Bone marrow (tissue), 2 donors: Measurements from ENCODE around the gene SLC39A2.
"Not testable (repeated sequence)": the region's sequence is repeated elsewhere in the genome, so short reads cannot be mapped to it uniquely, and the experiment has no call there.

Source experiments
- DNase-seq, 2 donors: peaks; one replicate each; lab custom pipeline; 2025; lab: John Stamatoyannopoulos, UW

The SLC39A2 gene

GRCh38 chr14:20998674-20999366 is at the start of gene SLC39A2:
Gene SLC39A2, plus strand, starts transcription at chr14:20999293. Its CDS starts 154 bp downstream, at chr14:20999447.
- no peak for DNase-seq

GRCh38 chr14:20954736-20955537 is 44.2 kb upstream of the SLC39A2 start, which contains the start of gene RNASE2:
Gene RNASE2, plus strand, starts transcription at chr14:20955487. Its CDS starts 285 bp downstream, at chr14:20955772.
- peak in 1 of 2 donors; percentile 34 for DNase-seq

GRCh38 chr14:20955538-20955873 is 43.6 kb upstream of the SLC39A2 start:
- not testable (repeated sequence) for DNase-seq

GRCh38 chr14:20956376-20956976 is 42.6 kb upstream of the SLC39A2 start:
- no peak for DNase-seq

GRCh38 chr14:20958946-20959345 is 40.1 kb upstream of the SLC39A2 start:
- not testable (repeated sequence) for DNase-seq

DNA sequence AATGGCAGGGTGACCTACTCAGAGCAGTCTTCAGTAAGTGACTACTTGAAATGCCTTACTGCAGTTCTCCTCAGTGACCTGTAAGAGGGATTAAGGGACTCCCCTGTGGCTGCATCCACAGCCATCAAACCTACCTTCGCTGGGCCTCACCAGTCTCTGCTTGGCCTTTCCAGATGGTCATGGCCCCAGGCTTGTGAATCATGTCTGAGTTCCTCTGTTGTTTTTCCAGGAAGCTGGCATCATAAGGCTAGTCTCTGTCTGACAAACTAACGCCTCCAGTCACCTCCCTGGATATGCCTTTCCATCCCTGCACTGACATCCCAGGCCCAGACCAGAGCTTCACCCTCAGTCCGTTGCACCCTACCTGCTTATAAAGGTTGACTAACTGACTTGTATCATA is 29.8 kb upstream of the SLC39A2 start:
- no peak for DNase-seq

- no peak for DNase-seq
Observed at GRCh38 chr14:20970647-20970982, 28.5 kb upstream of the SLC39A2 start.

DNA sequence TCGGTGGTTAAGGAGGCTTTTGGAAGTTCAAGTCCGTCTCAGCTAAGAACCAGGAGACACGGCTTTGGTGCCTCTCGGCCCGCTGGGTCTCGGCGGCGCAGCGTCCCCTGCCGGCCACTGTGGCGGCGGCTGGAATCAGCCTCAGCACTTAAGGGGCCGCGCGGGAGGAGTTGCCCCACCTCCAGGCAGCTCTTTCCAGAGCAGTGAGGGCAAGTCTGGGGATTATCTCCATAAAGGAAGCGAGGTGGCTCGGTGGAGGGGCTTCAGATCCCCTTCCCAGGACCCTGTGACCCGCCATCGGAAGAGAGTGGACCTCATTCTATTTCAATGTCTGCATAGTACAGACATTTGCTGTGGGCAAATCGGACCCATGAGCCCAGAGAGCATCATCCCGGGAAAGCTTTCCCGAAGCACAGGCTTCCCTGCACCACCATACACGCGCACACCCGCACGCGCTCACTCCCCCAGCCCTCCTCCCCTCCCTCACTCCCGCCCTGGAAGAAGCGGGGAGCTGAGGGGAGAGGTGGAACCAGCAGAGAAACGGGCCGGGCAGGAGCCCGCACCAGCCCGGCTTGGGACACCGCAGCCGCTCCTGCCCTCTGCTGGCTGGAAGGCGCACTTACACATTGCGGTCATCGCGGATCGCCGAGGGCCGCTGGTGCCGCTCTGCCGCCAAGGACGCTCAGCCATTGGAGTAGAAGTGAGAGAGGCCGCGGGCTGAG is 27.9 kb upstream of the SLC39A2 start:
- peak; percentile 51 to 89 for DNase-seq

- DNase-seq = no peak
Observed at GRCh38 chr14:20971705-20972021, 27.4 kb upstream of the SLC39A2 start.

DNA sequence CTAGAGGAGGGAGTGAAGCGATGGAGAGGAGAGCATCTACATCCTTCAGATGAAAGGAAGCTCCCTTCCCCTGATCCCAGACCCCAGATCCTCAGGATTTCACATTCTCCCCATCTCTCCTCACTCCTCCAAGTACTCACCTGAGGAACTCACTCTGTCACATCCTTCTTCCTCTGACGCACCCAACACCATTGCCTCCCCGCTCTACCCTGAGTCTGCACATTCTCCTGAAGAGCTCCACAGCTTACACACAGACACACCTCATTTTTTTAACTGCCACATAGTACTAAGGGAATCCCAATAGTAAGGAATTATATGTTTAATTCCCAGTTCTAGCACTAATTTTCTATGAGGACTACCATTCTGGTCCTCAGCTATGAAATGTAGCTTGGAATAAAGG is 25.6 kb upstream of the SLC39A2 start:
- DNase-seq = no peak

DNA sequence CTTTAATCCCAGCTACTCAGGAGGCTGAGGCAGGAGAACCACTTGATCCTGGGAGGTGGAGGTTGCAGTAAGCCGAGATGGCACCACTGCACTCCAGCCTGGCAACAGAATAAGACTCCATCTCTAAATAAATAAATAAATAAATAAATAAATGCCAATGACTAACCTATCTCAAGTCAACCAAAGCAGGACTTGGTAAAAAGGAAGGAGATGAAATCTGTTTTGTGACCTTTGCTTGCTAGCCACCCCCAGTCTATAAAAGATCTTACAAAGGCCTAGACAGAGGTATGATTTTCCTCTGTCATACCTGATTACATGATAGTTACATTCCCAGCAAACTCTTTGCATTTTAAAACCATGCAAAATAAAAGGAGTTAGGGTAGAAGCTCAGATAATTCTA is 22.8 kb upstream of the SLC39A2 start:
- DNase-seq = no peak

DNA sequence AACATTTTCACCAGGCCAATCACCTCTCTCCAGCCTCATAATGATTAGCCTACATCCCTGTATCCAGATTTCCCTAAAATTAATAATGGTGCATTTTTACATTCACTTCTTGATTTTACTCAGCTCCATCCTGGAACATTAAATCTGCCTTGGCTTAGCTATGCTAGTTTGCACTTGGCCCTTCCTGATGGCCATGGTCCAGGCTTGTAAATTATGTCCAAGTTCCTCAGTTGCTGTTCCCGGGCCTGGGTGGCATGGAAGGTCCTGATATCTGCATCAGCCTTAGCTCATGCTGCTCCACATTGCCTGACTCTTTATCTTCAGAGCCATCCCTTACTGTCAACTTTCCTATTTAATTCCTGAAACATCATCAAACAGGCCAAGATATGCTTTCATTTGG is 20.4 kb upstream of the SLC39A2 start:
- DNase-seq = no peak

- DNase-seq = no peak
Observed at GRCh38 chr14:20980906-20981305, 18.2 kb upstream of the SLC39A2 start.

GRCh38 chr14:20982646-20983369 is 16.3 kb upstream of the SLC39A2 start:
- DNase-seq = no peak

GRCh38 chr14:20985650-20986049 is 13.4 kb upstream of the SLC39A2 start:
- DNase-seq = not testable (repeated sequence)

DNA sequence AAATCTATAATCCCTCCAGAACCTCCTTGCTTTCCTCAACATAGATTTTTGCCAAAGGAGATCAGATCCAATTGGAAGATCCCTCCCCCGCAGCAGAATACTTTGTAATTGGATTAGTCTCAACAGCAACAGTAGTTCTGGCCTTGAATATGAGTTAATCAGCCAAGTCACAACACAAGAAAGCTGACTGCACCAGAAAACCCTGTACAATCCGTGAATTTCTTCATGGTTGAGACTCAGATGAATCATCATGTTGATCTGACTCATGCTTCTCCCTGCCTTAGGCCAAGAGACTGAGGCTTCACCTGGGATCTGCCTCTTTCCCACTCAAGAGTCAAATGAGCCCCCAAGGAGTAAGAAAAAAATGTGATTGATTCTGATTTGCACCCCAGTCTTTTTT is 12.3 kb upstream of the SLC39A2 start:
- DNase-seq = peak in 1 of 2 donors; percentile 2

- no peak for DNase-seq
Observed at GRCh38 chr14:20988717-20989470, 10.2 kb upstream of the SLC39A2 start.

DNA sequence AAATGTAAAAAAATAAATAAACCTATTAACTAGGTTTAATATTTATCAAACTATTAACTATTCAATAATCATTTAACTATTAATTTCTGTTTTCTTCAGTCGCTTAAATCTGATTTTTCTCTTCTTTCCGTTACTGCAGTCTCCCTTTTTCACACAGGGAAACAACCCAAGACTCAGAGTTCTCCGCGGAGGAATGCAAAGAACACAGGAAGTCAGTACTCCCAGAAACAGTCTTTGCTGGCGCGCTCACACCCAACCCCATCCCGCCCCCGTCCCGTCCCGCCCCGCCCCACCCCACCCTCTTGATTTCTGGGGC is 9.7 kb upstream of the SLC39A2 start:
- no peak for DNase-seq

- peak; percentile 76 to 77 for DNase-seq
Observed at GRCh38 chr14:20989787-20990600, 9.1 kb upstream of the SLC39A2 start, which contains the start of gene METTL17. Gene METTL17, plus strand, starts transcription at chr14:20989980. Its CDS starts 23 bp downstream, at chr14:20990003.

DNA sequence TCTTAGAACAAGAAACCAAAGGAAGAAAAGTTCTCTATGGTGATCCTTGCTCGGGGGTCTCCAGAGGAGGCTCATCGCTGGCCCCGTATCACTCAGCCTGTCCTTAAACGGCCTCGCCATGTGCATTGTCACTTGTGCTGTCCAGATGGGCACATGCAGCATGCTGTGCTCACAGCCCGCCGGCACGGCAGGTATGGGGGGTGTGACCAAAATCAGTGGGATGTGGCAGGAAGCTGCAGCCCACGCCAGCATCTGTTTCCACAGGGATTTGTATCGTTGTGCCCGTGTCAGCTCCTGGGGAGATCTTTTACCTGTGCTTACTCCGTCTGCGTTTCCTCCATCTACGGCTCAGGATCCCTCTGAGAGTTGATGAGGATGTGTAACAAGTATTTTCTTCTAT is 2.6 kb upstream of the SLC39A2 start:
- DNase-seq = no peak
